NCI-H2196 treated with DMSO at 0.1 percent for 48 hours (cell line): ENCODE measurements around the gene KCNE1.
"Not testable (repeated sequence)": the region's sequence is repeated elsewhere in the genome, so short reads cannot be mapped to it uniquely, and the experiment has no call there.

Experiments used
- DNase-seq: peaks from one replicate; lab custom pipeline; 2025; ENCODE audit not compliant: unreplicated experiment; lab: John Stamatoyannopoulos, UW

Gene KCNE1

DNA sequence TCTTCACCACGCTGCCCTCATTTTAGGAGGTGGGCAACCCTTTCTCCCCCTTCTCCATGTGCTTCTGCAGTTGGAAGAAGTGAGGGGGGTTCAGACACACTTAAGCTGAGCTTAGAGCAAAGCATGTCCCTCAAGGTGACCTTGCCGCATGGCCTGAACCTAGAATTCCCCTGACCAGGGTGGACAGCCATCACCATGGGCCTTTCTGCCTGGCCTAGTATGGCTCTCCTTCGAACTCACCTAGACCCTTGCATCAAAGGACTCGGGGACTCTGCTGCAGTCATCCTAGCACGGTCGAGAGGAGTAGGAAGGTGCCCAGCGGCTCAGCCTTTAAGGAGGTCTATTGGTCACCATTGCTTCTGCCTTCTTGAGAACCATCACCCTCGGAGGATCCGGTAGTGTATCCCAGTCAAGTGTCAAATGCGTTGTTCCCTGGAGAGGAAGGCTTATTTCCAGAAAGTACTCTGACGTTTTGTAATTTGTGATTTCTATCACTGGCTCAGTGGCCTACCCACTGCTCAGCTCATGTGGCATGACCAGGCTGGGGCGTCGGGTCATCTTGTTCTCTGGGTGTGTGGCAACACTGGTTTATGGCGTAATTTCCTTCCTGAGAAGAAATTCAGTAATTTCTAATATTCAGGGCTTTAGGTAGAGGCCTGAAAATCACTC lies at the start of gene KCNE1:
Gene KCNE1 (minus strand): TSS at position 424 of the 669 bp plus-strand sequence. CDS start 62,576 bp downstream, outside the sequence.
- no peak for DNase-seq

- DNase-seq = no peak
Observed at GRCh38 chr21:34561806-34562205, 49.8 kb upstream of the KCNE1 start.

- no peak for DNase-seq
Observed at GRCh38 chr21:34560609-34561008, 48.6 kb upstream of the KCNE1 start.

DNA sequence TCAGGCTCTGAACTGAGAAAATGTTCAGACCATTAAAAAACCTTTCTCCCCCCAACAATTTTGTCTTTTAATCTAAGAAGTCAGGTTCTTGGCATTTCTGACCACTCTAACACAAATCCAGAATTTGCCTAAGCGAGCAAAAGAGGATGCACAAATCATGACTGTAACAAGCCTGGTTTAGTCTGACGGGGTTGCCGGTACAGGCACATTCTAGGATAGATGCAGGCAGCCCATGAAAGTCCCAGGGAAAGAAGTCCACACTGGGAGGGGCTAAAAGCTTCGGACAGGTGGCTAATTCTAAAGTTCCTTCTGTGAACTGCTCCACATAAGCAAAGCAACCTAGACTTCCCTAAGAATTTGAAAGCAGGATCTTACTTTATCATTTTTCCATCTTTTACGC lies 48.0 kb upstream of the KCNE1 start:
- DNase-seq = no peak

- no peak for DNase-seq
Observed at GRCh38 chr21:34559089-34559631, 47.1 kb upstream of the KCNE1 start.

- DNase-seq = no peak
Observed at GRCh38 chr21:34558166-34558565, 46.2 kb upstream of the KCNE1 start.

DNA sequence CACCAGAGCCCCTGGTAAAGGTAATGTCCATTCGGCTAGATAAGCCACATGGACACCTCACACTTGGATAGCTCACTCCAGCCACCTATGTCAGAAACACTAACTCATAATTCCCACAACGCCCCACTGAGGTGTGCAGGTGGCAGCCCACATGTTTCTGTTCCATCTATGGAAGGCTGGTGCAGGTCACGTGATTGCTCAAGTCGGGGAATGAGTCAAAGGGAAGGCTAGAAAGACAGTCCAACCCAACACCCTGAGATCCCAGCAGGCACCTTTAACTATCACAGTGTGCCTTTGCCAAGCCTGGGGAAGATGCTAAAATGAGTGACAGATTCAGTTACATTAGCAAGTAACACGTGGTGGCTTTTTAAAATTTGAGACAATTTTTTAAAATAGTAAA lies 45.3 kb upstream of the KCNE1 start:
- no peak for DNase-seq

DNA sequence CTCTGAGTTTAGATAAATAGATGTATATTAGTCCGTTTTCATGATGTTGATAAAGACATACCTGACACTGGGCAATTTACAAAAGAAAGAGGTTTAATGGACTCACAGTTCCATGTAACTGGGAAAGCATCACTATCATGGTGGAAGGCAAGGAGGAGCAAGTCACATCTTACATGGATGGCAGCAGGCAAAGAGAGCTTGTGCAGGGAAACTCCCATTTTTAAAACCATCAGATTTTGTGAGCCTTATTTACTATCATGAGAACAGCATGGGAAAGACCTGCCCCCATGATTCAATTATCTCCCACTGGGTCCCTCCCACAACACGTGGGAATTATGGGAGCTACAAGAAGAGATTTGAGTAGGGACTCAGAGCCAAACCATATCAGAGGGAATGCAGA lies 42.7 kb upstream of the KCNE1 start:
- not testable (repeated sequence) for DNase-seq

DNA sequence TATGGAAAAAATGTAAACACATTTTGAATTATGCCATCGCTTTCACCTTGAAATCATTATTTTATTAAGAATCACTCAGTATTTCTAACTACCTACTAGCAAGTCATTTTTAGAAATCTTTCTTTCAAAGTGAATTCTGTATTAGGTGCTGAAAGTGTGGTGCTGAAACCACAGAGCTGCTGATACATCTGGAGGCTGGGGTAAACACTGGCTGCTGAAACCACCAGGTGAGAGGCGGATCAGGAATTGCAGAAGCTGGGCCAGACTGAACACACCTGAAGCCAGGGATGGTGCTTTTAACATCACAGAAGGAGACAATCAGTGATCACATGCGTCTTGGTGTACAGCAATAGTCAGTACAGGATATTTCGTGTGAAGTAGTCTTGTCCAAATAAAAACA lies 42.2 kb upstream of the KCNE1 start:
- no peak for DNase-seq

- DNase-seq = no peak
Observed at GRCh38 chr21:34553151-34553952, 41.3 kb upstream of the KCNE1 start.

DNA sequence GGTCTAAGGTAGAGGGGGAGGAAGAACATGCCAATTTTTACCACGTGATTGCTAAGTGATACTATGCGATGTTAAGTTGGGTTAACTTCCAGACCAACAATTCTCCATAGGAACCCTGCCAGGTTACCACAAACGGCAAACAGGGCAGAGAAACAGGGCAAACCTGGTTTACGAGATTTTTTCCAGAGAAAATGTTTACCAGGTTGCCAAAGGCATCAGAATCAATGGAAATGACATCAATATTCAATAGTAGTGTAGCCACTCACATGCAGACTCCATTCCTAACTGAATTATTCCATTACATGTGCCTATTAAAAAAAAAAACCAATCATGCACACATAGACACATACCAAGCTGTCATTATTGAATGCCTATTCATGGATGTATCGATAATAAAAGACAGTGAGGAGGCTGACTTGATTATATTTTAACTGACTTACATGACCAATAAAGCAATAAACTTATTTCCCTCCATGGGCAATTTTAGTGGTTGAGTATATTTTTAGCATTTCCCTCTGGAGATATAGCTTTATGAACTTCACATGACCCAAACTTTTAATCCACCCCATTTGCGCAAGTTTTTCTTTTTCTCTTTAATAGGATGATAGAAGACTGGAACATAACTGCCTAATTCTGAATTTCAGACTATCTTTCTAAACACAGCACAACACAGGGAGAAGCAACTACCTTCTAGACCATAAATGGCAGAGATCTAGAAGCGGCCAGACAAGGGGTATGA lies 40.5 kb upstream of the KCNE1 start:
- no peak for DNase-seq

- DNase-seq = no peak
Observed at GRCh38 chr21:34550182-34550799, 38.3 kb upstream of the KCNE1 start.

DNA sequence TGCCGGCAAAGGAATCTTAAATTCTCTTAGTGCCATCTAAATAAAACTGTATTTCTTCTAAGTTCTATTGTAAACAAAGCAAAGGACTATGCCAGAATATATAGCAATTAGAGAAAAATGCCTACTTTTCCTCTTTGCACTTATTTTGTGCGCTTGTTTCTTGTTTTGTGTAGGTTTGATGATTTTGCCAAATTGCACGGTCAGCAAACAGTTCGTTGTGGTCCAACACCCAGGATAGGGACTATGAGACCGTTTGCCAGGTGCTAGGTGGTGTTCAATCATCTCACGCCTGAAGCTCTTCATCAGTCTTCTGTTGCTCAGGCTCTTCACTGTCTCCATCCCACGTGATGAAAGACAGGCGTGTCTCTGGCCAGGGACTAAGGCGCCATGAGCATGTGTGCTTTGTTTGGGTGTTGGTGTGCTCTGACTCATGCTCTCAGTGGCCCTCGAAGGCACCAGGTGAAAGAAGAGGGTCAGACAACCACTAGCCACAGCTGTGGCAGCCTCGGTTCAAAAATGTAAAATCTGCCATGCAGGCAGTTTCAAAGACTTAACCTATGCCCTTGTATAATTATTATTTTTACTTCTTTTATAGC lies 36.9 kb upstream of the KCNE1 start:
- no peak for DNase-seq

DNA sequence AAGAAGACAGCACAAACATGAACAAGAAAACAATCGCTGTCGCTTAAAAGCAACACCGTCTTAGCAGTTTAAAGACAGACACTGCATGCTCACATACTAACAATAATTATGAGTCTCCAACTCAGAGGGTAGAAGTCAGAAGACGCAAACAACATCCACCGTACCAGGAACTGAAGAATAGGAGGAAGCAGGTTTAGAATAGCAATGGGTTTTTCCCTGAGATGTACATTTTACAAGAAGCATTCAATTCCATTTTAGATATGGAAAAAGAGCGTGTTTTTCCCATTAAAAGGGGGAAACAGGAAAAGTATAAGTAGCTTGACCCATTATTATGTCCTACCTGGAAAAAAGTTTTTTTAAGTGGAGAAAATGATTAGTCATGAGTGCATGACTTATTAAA lies 34.5 kb upstream of the KCNE1 start:
- DNase-seq = no peak

GRCh38 chr21:34545079-34545884 lies 33.3 kb upstream of the KCNE1 start:
- DNase-seq = no peak

DNA sequence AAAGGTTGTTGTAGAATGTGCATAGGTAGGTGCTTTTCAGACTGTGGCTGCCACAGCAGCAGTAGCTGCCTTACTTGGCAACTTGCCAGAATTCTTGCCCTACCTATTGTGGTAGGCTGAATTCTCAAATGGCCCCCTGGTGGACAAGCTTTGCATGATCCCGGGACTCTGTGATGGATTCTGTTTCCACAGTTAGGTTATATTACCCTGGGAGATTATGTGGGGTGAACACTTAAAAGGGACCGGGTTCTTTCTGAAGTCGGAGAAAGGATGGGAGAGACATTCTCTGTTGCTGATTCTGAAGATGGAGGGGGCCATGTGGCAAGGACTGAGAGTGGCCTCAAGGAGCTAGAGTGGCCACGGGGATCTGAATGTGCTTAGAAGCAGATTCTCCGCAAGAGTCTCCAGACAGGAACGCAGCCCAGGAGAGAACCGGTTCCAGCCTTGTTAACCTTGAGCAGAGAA lies 32.1 kb upstream of the KCNE1 start:
- peak; percentile 41 for DNase-seq

GRCh38 chr21:34543017-34543416 lies 31.0 kb upstream of the KCNE1 start:
- no peak for DNase-seq

DNA sequence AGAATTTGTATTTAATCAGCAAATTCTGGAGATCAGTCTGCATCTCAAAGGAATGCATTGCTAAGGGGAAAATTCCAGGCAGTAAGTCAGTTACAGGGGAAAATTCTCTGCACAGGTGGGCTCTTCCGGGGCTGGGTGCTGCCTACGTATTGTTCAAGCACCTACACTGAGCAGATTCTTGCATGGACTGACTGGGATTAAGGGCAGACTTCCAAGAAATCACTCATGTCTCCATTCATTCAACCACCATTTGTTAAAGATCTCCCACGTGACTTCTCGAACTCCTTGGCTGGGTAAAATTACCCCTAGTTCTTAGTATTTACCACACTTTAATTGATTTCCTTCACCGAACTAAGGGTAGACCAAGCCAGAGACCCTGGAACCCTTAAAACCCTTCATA lies 28.2 kb upstream of the KCNE1 start:
- no peak for DNase-seq

- no peak for DNase-seq
Observed at GRCh38 chr21:34537838-34538237, 25.8 kb upstream of the KCNE1 start.

- no peak for DNase-seq
Observed at GRCh38 chr21:34536820-34537219, 24.8 kb upstream of the KCNE1 start.
